D721Med (cell line): ENCODE results near the gene ANO5.

Experiments used
- DNase-seq: peaks from one replicate; pipeline ENCODE4 v3.0.0; 2011; ENCODE audit warnings: low spot score; ENCODE audit not compliant: insufficient read length
- FAIRE-seq: peaks from 2 replicates; lab custom pipeline; 2011; peaks lifted over from hg19 to GRCh38; lab: Jason Lieb, UNC
- CTCF ChIP-seq: IDR thresholded peaks from 2 replicates; pipeline ENCODE4 v1.5.1; 2012; ENCODE audit warnings: mild to moderate bottlenecking, control low read depth; ENCODE audit not compliant: insufficient read depth; ENCODE audit errors: missing control alignments

ANO5 gene

GRCh38 chr11:22197139-22198005 is 4.5 kb downstream of the ANO5 start:
- FAIRE-seq: no peak
- no peak for TF ChIP-seq CTCF
- no peak for DNase-seq

GRCh38 chr11:22199243-22199642 is 6.4 kb downstream of the ANO5 start:
- FAIRE-seq (no peak), DNase-seq (no peak)
- no peak for TF ChIP-seq CTCF

GRCh38 chr11:22203281-22203680 is 10.4 kb downstream of the ANO5 start:
- FAIRE-seq (no peak), DNase-seq (no peak)
- TF ChIP-seq CTCF: no peak

- DNase-seq (no peak), FAIRE-seq (no peak)
- TF ChIP-seq CTCF: no peak
Measured at GRCh38 chr11:22207162-22207561, 14.3 kb downstream of the ANO5 start.

GRCh38 chr11:22208151-22208858 is 15.4 kb downstream of the ANO5 start:
- no peak for DNase-seq
- no peak for FAIRE-seq
- TF ChIP-seq CTCF: no peak

GRCh38 chr11:22216940-22217339 is 24.1 kb downstream of the ANO5 start:
- no peak for FAIRE-seq
- TF ChIP-seq CTCF: no peak
- DNase-seq: no peak
